Tibial nerve (tissue), 4 donors: ENCODE data around the gene KDM2B. TPM values are rescaled to one million over a fixed set of nuclear protein-coding genes. Genes with fewer than 3 reads are reported as not detected.

Experiments
- DNase-seq, 2 donors: peaks; one replicate each; pipeline ENCODE4 v3.0.0-alpha.2; 2019; ENCODE audit warnings: low spot score in 2 of 2
- H3K27ac ChIP-seq, 4 donors: fragments of 200-600 bp; sonication (generic) in 3 of 4; one replicate each; pipeline ENCODE4 v1.5.1; 2017 to 2019; ENCODE audit warnings: mild to moderate bottlenecking in 1 of 4
- H3K27me3 ChIP-seq, 2 donors: fragments of 200-600 bp; sonication (generic) in 1 of 2; one replicate each; pipeline versions ENCODE4 v1.5.1 to v1.6.0; 2017 to 2019
- H3K36me3 ChIP-seq, 3 donors: fragments of 200-600 bp; sonication (generic); one replicate each; pipeline ENCODE4 v1.5.1; 2018 to 2019
- H3K4me1 ChIP-seq, 4 donors: fragments of 200-600 bp; sonication (generic) in 3 of 4; one replicate each; pipeline ENCODE4 v1.5.1; 2017 to 2019
- H3K4me3 ChIP-seq, 4 donors: fragments of 200-600 bp; sonication (generic) in 3 of 4; one replicate each; pipeline ENCODE4 v1.5.1; 2017 to 2019; ENCODE audit warnings: mild to moderate bottlenecking in 1 of 4, moderate library complexity in 1 of 4
- H3K9me3 ChIP-seq, 4 donors: fragments of 200-600 bp; sonication (generic) in 3 of 4; one replicate each; pipeline ENCODE4 v1.5.1; 2017 to 2019
- EP300 ChIP-seq, 2 donors: sonication (generic); formaldehyde crosslinking; IDR thresholded peaks; one replicate each; pipeline ENCODE4 v1.6.1; 2017; ENCODE audit warnings: antibody characterized with exemption in 2 of 2, mild to moderate bottlenecking in 1 of 2
- POLR2A ChIP-seq, 2 donors: fragments of 450-650 bp; IDR thresholded peaks; one replicate each; pipeline ENCODE4 v1.6.1; 2017; ENCODE audit warnings: antibody characterized with exemption in 2 of 2, mild to moderate bottlenecking in 2 of 2, moderate library complexity in 2 of 2
- WGBS, 2 donors: methylation state at CpG; one replicate each; pipeline ENCODE4 v1.1.5; 2018; 5-methylcytosine and 5-hydroxymethylcytosine counted together
- total RNA-seq, 4 donors: library from RNA; depleted of rRNA; stranded (reverse); fragments of >200 nt; gene quantifications; one replicate each; pipeline ENCODE4 v1.1.0, GENCODE V29; 2016
- TF ChIP-seq, protein P1 (sequence below), 5 experiments: fragments of 200-600 bp in 3 of 5; fragments of 450-650 bp in 2 of 5; sonication (generic) in 3 of 5; IDR thresholded peaks; one replicate each; pipeline ENCODE4 v1.5.1; 2016 to 2019; ENCODE audit warnings: antibody characterized with exemption in 5 of 5, mild to moderate bottlenecking in 3 of 5, moderate library complexity in 2 of 5

KDM2B gene
- total RNA-seq, 4 donors from 2014 or later = 15.5 to 32.2 (median 20.8) TPM

DNA sequence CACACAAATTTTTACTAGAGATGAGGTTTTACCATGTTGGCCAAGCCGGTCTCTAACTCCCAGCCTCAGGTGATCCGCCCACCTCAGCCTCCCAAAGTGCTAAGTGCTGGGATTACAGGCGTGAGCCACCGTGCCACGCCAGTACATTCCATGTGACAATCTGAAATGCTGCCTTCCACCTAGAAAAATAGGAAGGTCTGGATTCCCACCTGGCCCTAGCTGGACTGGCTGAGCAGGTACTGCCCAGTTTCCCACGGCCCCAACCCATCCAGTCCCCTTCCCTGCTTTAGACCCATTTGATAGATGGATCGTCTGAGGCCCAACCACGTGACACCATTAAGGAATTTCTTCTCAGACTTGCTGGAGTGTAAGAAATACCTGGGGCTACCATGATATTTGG is 55.4 kb downstream of the KDM2B start:
- Histone ChIP-seq H3K4me3 (no peak overlapping the region), H3K9me3 (no peaks in the 10 kb centered on the region), H3K36me3 (peaks cover 0 to 8% (median 0%) of the 10 kb centered on the region in 3 donors), H3K27me3 (no peaks in the 10 kb centered on the region), H3K27ac (no peak overlapping the region), H3K4me1 (peaks cover 0 to 32% (median 9%) of the 10 kb centered on the region in 4 donors)
- no peak for DNase-seq
- TF ChIP-seq, protein P1, sequence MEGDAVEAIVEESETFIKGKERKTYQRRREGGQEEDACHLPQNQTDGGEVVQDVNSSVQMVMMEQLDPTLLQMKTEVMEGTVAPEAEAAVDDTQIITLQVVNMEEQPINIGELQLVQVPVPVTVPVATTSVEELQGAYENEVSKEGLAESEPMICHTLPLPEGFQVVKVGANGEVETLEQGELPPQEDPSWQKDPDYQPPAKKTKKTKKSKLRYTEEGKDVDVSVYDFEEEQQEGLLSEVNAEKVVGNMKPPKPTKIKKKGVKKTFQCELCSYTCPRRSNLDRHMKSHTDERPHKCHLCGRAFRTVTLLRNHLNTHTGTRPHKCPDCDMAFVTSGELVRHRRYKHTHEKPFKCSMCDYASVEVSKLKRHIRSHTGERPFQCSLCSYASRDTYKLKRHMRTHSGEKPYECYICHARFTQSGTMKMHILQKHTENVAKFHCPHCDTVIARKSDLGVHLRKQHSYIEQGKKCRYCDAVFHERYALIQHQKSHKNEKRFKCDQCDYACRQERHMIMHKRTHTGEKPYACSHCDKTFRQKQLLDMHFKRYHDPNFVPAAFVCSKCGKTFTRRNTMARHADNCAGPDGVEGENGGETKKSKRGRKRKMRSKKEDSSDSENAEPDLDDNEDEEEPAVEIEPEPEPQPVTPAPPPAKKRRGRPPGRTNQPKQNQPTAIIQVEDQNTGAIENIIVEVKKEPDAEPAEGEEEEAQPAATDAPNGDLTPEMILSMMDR (IDR thresholded peaks at IDR 0.05) = no peak
- 96 to 97% methylated on average over 8 of the region's 8 CpGs for WGBS, 2 donors

GRCh38 chr12:121524196-121524916 is 56.5 kb downstream of the KDM2B start:
- Histone ChIP-seq H3K9me3 (no peaks in the 10 kb centered on the region), H3K36me3 (peaks cover 0 to 15% (median 0%) of the 10 kb centered on the region in 3 donors), H3K4me3 (no peak overlapping the region), H3K27me3 (no peaks in the 10 kb centered on the region), H3K27ac (peak overlapping the region in 1 of 4 donors; percentile 70), H3K4me1 (peaks cover 0 to 29% (median 8%) of the 10 kb centered on the region in 4 donors)
- 52% methylated on average over 16 of the region's 16 CpGs for WGBS, 2 donors
- no peak for DNase-seq
- no peak for TF ChIP-seq EP300 (IDR thresholded peaks at IDR 0.05)
- TF ChIP-seq, protein P1 (IDR thresholded peaks at IDR 0.05) = no peak
- no peak for TF ChIP-seq POLR2A (IDR thresholded peaks at IDR 0.05)

- TF ChIP-seq POLR2A (IDR thresholded peaks at IDR 0.05) = no peak
- TF ChIP-seq, protein P1 (IDR thresholded peaks at IDR 0.05) = no peak
- no peak for TF ChIP-seq EP300 (IDR thresholded peaks at IDR 0.05)
- Histone ChIP-seq H3K4me1 (peaks cover 0 to 29% (median 8%) of the 10 kb centered on the region in 4 donors), H3K27me3 (no peaks in the 10 kb centered on the region), H3K27ac (peak overlapping the region in 3 of 4 donors; percentile 0 to 70 (median 24)), H3K36me3 (peaks cover 0 to 21% (median 0%) of the 10 kb centered on the region in 3 donors), H3K4me3 (no peak overlapping the region), H3K9me3 (no peaks in the 10 kb centered on the region)
- no peak for DNase-seq
- WGBS, 2 donors = 45 to 50% methylated on average over 11 to 16 of the region's 16 CpGs
These were observed 57.1 kb downstream of the KDM2B start for GRCh38 chr12:121523741-121524140.

- no peak for TF ChIP-seq EP300 (IDR thresholded peaks at IDR 0.05)
- no peak for TF ChIP-seq POLR2A (IDR thresholded peaks at IDR 0.05)
- TF ChIP-seq, protein P1 (IDR thresholded peaks at IDR 0.05) = no peak
- Histone ChIP-seq H3K27me3 (no peaks in the 10 kb centered on the region), H3K4me1 (peaks cover 0 to 29% (median 8%) of the 10 kb centered on the region in 4 donors), H3K36me3 (peaks cover 0 to 26% (median 0%) of the 10 kb centered on the region in 3 donors), H3K27ac (peak overlapping the region in 1 of 4 donors; percentile 70), H3K4me3 (no peak overlapping the region), H3K9me3 (no peaks in the 10 kb centered on the region)
- no peak for DNase-seq
- WGBS, 2 donors = 60 to 67% methylated on average over 11 of the region's 11 CpGs
These were observed 57.9 kb downstream of the KDM2B start for GRCh38 chr12:121522971-121523370.

DNA sequence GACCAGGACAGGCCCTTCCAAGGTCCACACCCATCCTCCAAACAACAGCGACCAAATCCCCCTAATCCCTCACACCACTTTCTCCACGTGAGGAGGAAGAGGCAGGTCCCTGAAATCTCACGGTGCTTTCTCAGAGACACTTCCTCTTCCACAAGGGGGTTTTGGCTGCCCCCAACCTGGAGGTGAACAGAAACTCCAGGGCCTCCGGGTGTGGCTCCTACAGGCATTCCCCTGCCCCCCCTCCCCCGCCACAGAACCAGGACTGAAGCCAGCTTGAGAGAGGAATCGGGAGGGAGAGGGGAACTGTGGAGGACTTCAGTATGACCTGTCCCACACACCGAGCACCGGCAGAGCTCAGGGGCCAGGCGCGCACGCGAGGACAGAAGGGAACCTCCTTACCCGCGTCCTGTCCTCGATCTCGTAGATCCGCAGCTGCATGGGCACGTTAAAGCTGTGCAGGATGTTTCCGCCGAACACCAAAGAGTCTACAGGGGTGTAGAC is 60.2 kb downstream of the KDM2B start:
- no peak for TF ChIP-seq EP300 (IDR thresholded peaks at IDR 0.05)
- TF ChIP-seq, protein P1 (IDR thresholded peaks at IDR 0.05) = no peak
- TF ChIP-seq POLR2A (IDR thresholded peaks at IDR 0.05) = no peak
- Histone ChIP-seq H3K27ac (no peak overlapping the region), H3K9me3 (no peaks in the 10 kb centered on the region), H3K36me3 (peaks cover 0 to 26% (median 0%) of the 10 kb centered on the region in 3 donors), H3K4me1 (peaks cover 0 to 29% (median 8%) of the 10 kb centered on the region in 4 donors), H3K4me3 (no peak overlapping the region), H3K27me3 (no peaks in the 10 kb centered on the region)
- DNase-seq = no peak
- WGBS, 2 donors = 65 to 74% methylated on average over 20 of the region's 20 CpGs
